WI38 (cell line): ENCODE data around the gene NUDT13.
A peak's percentile ranks its signal among the peaks of the same experiment; 100 is the strongest.

Experiments
- H3K4me3 ChIP-seq: 2 replicates; pipeline ENCODE4 v1.5.1; 2011; ENCODE audit warnings: low read depth, mild to moderate bottlenecking, control low read depth, low read length
- CTCF ChIP-seq: IDR thresholded peaks from 2 replicates; pipeline ENCODE4 v1.5.1; 2012; ENCODE audit warnings: low read depth, mild to moderate bottlenecking, control low read depth, low read length

NUDT13 gene

DNA sequence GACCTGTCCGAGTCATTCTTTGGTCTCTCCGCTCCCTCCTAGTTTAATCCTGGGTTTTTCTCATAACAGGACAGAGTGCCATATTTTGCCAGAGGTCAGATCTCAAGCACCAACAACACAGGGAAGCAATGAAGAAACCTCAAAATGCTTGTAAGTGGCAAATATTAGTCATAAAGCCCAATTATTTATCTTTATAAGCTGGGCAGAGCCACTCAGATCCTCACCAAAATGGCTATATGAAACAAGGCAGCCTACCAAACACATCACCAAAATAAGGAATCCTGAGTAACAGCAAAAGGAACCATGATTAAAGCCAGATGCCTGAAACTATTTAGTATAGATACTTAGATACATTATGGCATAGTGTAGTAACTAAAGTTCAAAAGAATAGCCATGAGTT lies 52.8 kb downstream of the NUDT13 start:
- H3K4me3 ChIP-seq, result no peak overlapping the region
- no peak for TF ChIP-seq CTCF

- no peak for TF ChIP-seq CTCF
- H3K4me3 ChIP-seq, result peak overlapping the region; percentile 99
Measured at GRCh38 chr10:73166972-73167371, 56.7 kb downstream of the NUDT13 start.

DNA sequence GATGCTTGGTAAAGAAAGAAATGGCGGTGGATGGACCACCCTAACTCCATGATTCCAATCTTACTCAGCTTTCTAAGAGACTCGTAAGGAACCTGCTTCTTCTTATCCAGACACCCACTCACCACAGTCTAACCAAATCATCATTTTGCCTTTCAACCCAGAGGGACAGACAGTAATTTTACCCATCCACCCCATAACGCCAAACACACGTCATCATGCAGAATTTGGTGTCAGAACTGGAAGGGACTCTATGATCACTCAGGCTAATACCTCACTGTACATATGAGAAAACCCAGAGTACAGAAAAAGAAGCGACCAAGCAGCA lies 57.2 kb downstream of the NUDT13 start:
- no peak for TF ChIP-seq CTCF
- H3K4me3 ChIP-seq, result peak overlapping the region; percentile 99

DNA sequence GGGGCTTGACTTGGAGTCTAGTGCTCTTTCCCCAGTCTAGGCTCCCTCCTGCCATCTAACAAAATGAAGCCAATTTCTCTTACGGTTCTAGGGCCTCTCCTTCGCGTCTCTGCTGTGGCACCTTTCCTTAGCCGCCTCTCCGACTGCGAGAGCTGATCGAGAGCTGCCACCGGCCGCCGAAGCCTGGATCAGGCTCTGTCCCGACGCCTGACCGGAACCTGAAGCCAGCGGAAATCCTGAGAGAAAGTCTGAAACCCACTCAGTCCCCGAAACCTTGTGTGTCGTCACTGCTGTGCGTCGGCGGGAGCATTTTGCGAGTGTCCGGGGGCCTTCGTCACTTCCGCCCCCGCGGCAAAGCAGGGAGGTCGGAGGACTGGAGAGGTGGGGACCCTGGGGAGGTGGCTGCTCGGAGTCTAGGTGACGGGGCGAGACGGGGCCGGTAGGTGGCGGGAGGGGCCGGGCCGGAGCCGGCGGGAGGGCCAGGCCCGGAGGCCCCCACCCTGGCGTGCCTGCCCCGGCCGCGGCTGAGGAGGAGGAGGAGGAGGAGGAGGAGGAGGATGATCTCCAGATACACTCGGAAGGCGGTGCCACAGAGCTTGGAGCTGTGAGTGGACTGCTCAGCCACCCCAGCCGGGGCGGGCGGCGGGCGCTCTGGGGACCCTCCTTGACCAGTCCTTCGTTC lies 57.7 kb downstream of the NUDT13 start, which contains the start of the genes ECD and FAM149B1:
ECD (minus strand) TSS at position 226 of the 682 bp plus-strand sequence. CDS start 4,071 bp downstream, outside the sequence.
FAM149B1 (plus strand) TSS at position 337 of the 682 bp plus-strand sequence; CDS start at position 558, 221 bp downstream.
- TF ChIP-seq CTCF, result no peak
- peak within 1 kb of the TSS; percentile 99 for H3K4me3 ChIP-seq

GRCh38 chr10:73168465-73168803 lies 58.2 kb downstream of the NUDT13 start:
- no peak for TF ChIP-seq CTCF
- H3K4me3 ChIP-seq, result peak overlapping the region; percentile 99

GRCh38 chr10:73169320-73169719 lies 59.1 kb downstream of the NUDT13 start:
- no peak for TF ChIP-seq CTCF
- H3K4me3 ChIP-seq, result no peak overlapping the region

GRCh38 chr10:73172867-73173266 lies 62.6 kb downstream of the NUDT13 start:
- no peak overlapping the region for H3K4me3 ChIP-seq
- TF ChIP-seq CTCF, result no peak
